Lung (tissue), 12 donors: ENCODE measurements around the gene RPF1. TPM values are rescaled to one million over a fixed set of nuclear protein-coding genes. Genes with fewer than 3 reads are reported as not detected.

Experiments
- ATAC-seq: fragments of 200-7000 bp; cut with Tn5 transposase; one replicate; pipeline ENCODE4 v1.9.1; 2020; ENCODE audit warnings: moderate number of reproducible peaks; ENCODE audit not compliant: insufficient read depth, low FRiP score
- DNase-seq, 3 donors: peaks; one replicate each; pipeline ENCODE4 v3.0.0-alpha.2; 2013 to 2017
- H3K27ac ChIP-seq, 2 donors: one replicate each; pipeline ENCODE4 v1.5.1; 2013; ENCODE audit warnings: mild to moderate bottlenecking in 2 of 2, moderate library complexity in 2 of 2, control low read depth in 1 of 2, inconsistent platforms in 1 of 2, low read depth in 1 of 2, low read length in 1 of 2
- H3K27me3 ChIP-seq, 3 donors: one replicate each; pipeline ENCODE4 v1.5.1; 2013; ENCODE audit warnings: low read length in 2 of 3; ENCODE audit not compliant: control insufficient read depth in 3 of 3, insufficient read depth in 3 of 3
- H3K36me3 ChIP-seq, 4 donors: one replicate each; pipeline ENCODE4 v1.5.1; 2013; ENCODE audit warnings: low read length in 4 of 4, mild to moderate bottlenecking in 1 of 4, moderate library complexity in 1 of 4; ENCODE audit not compliant: control insufficient read depth in 4 of 4, insufficient read depth in 4 of 4
- H3K4me1 ChIP-seq, 5 donors: one replicate each; pipeline ENCODE4 v1.5.1; 2013; ENCODE audit warnings: low read length in 5 of 5, mild to moderate bottlenecking in 2 of 5, moderate library complexity in 1 of 5; ENCODE audit not compliant: control insufficient read depth in 5 of 5, insufficient read depth in 5 of 5
- H3K4me3 ChIP-seq: one replicate; pipeline ENCODE4 v1.5.1; 2013; ENCODE audit warnings: mild to moderate bottlenecking, control low read depth, moderate library complexity
- H3K9ac ChIP-seq, 2 donors: one replicate each; pipeline ENCODE4 v1.5.1; 2013; ENCODE audit warnings: low read length in 2 of 2, control low read depth in 1 of 2; ENCODE audit not compliant: insufficient read depth in 1 of 2
- H3K9me3 ChIP-seq, 4 donors: one replicate each; pipeline ENCODE4 v1.5.1; 2013; ENCODE audit warnings: low read length in 3 of 4, mild to moderate bottlenecking in 1 of 4, moderate library complexity in 1 of 4; ENCODE audit not compliant: control insufficient read depth in 4 of 4, insufficient read depth in 3 of 4
- WGBS, 2 donors: extraction: QIAGEN DNeasy Blood & Tissue Kit; methylation state at CpG; one replicate each; pipeline ENCODE4 v1.1.7; 2013; 5-methylcytosine and 5-hydroxymethylcytosine counted together
- polyA plus RNA-seq, 2 donors: library from polyadenylated mRNA; stranded (reverse); fragments of 200-250 nt; gene quantifications; one replicate each; pipeline ENCODE4 v1.2.1, GENCODE V29; 2013
- total RNA-seq, 2 donors: library from RNA; depleted of rRNA in 1 of 2; stranded (reverse); fragments of >200 nt in 1 of 2; gene quantifications; one replicate each; pipeline ENCODE4 v1.2.1, GENCODE V29; 2014 to 2021
- TF ChIP-seq, protein P1 (sequence below): IDR thresholded peaks from 2 replicates; pipeline ENCODE4 v1.5.1; 2012; ENCODE audit warnings: mild to moderate bottlenecking; ENCODE audit errors: control extremely low read depth, extremely low read depth
- donor health status: control.
- donor health status: control.
- donor health status: Bipolar disorder and iron deficiency.
- donor health status: healthy.
- donor health status: DM: yes; HTN: yes; CAD: no.

The RPF1 gene
- total and polyA plus RNA-seq, 4 donors, result 22.2 to 47.2 (median 30.2) TPM

- peaks cover 0 to 3% (median 2%) of the 10 kb centered on the region in 4 donors for H3K9me3 ChIP-seq
- TF ChIP-seq, protein P1, sequence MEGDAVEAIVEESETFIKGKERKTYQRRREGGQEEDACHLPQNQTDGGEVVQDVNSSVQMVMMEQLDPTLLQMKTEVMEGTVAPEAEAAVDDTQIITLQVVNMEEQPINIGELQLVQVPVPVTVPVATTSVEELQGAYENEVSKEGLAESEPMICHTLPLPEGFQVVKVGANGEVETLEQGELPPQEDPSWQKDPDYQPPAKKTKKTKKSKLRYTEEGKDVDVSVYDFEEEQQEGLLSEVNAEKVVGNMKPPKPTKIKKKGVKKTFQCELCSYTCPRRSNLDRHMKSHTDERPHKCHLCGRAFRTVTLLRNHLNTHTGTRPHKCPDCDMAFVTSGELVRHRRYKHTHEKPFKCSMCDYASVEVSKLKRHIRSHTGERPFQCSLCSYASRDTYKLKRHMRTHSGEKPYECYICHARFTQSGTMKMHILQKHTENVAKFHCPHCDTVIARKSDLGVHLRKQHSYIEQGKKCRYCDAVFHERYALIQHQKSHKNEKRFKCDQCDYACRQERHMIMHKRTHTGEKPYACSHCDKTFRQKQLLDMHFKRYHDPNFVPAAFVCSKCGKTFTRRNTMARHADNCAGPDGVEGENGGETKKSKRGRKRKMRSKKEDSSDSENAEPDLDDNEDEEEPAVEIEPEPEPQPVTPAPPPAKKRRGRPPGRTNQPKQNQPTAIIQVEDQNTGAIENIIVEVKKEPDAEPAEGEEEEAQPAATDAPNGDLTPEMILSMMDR, result peak; percentile 76
- DNase-seq (peak; percentile 55 to 87 (median 83)), ATAC-seq (peak; percentile 58)
- H3K9ac ChIP-seq, result no peak overlapping the region
- H3K4me1 ChIP-seq, result peaks cover 0 to 5% (median 3%) of the 10 kb centered on the region in 5 donors
- H3K4me3 ChIP-seq, result no peak overlapping the region
- peaks cover 0 to 15% (median 7%) of the 10 kb centered on the region in 3 donors for H3K27me3 ChIP-seq
- WGBS, 2 donors, result 18 to 19% methylated on average over 11 of the region's 11 CpGs
- no peak overlapping the region for H3K27ac ChIP-seq
- H3K36me3 ChIP-seq, result no peaks in the 10 kb centered on the region
Measured at GRCh38 chr1:84433258-84434080, 45.6 kb upstream of the RPF1 start.

DNA sequence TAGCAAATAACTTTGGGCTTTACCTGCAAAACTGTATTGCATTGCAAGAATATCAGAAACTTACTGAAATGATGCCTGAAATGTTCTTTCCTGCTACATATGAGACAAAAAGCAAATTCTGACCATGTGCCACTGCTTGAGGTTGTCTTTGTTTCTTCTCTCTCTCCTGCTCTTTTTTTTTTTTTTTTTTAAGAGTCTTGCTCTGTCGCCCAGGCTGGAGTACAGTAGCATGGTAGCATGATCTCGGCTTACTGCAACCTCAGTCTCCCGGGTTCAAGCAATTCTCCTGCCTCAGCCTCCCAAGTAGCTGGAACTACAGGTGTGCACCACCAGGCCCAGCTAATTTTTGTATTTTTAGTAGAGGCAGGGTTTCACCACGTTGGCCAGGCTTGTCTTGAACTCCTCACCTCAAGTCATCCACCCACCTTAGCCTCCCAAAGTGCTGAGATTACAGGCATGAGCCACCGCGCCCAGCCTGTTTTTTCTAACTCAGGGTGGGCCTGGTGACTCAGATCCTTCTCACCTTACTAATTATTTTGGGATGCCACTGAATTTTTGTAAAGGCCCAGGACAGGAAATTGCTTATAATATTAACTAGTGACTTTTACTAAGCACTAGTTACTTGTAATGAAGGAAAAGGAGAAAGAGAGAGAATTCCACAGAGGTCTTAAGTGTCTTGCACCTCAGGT is 44.8 kb upstream of the RPF1 start:
- WGBS, 2 donors, result 68 to 73% methylated on average over 6 of the region's 6 CpGs
- no peak overlapping the region for H3K9ac ChIP-seq
- TF ChIP-seq, protein P1, result no peak
- peaks cover 0 to 5% (median 3%) of the 10 kb centered on the region in 5 donors for H3K4me1 ChIP-seq
- H3K36me3 ChIP-seq, result no peaks in the 10 kb centered on the region
- ATAC-seq, result peak; percentile 16
- H3K9me3 ChIP-seq, result peaks cover 0 to 3% (median 2%) of the 10 kb centered on the region in 4 donors
- no peak overlapping the region for H3K27ac ChIP-seq
- H3K27me3 ChIP-seq, result peaks cover 0 to 15% (median 7%) of the 10 kb centered on the region in 3 donors
- no peak for DNase-seq
- H3K4me3 ChIP-seq, result no peak overlapping the region

- WGBS, 2 donors, result 26 to 29% methylated on average over 4 of the region's 4 CpGs
- H3K36me3 ChIP-seq, result no peaks in the 10 kb centered on the region
- peaks cover 0 to 3% (median 0%) of the 10 kb centered on the region in 4 donors for H3K9me3 ChIP-seq
- TF ChIP-seq, protein P1, result no peak
- DNase-seq (no peak), ATAC-seq (no peak)
- no peak overlapping the region for H3K9ac ChIP-seq
- peaks cover 0 to 15% (median 7%) of the 10 kb centered on the region in 3 donors for H3K27me3 ChIP-seq
- H3K4me3 ChIP-seq, result no peak overlapping the region
- H3K4me1 ChIP-seq, result peaks cover 0 to 5% (median 3%) of the 10 kb centered on the region in 5 donors
- no peak overlapping the region for H3K27ac ChIP-seq
Measured at GRCh38 chr1:84434801-84435549, 44.1 kb upstream of the RPF1 start.
